SU-DHL-6 (cell line): Measurements from ENCODE around the gene ACAN.

Experiments
- H2AFZ ChIP-seq: fragments of 200-600 bp; sonication (generic); 2 replicates; pipeline ENCODE4 v1.6.1; 2014; ENCODE audit warnings: low read depth, mild to moderate bottlenecking, moderate library complexity, mixed read lengths, antibody characterized with exemption, low read length; ENCODE audit not compliant: severe bottlenecking
- H3F3A ChIP-seq: fragments of 200-600 bp; shearing (Covaris generic); 2 replicates; pipeline ENCODE4 v1.6.0; 2016; ENCODE audit warnings: antibody characterized with exemption, mild to moderate bottlenecking; ENCODE audit not compliant: insufficient read depth
- H3K27ac ChIP-seq: fragments of 200-600 bp; sonication (generic); 2 replicates; pipeline ENCODE4 v1.5.1; 2016; ENCODE audit warnings: low read depth, mild to moderate bottlenecking, low read length, moderate library complexity, mixed read lengths
- H3K27me3 ChIP-seq: fragments of 200-600 bp; sonication (generic), shearing (Covaris generic); 2 replicates; pipeline ENCODE4 v1.6.0; 2014; ENCODE audit warnings: mild to moderate bottlenecking, low read length
- H3K36me3 ChIP-seq: fragments of 200-600 bp; sonication (generic); 2 replicates; pipeline ENCODE4 v1.6.1; 2014; ENCODE audit warnings: mild to moderate bottlenecking, low read length, mixed read lengths
- H3K4me2 ChIP-seq: fragments of 300-600, 200-600 bp; shearing (Covaris generic), sonication (generic); 2 replicates; pipeline ENCODE4 v1.6.0; 2014; ENCODE audit warnings: low read length, low read depth, mild to moderate bottlenecking; ENCODE audit not compliant: poor library complexity, severe bottlenecking
- H3K4me3 ChIP-seq: fragments of 200-600 bp; sonication (generic); 2 replicates; pipeline ENCODE4 v1.5.1; 2014; ENCODE audit warnings: antibody characterized with exemption, low read length, mild to moderate bottlenecking, mixed read lengths; ENCODE audit not compliant: insufficient read depth, poor library complexity, severe bottlenecking
- H3K79me2 ChIP-seq: fragments of 200-600 bp; sonication (generic); 2 replicates; pipeline ENCODE4 v1.6.1; 2014; ENCODE audit warnings: mild to moderate bottlenecking, low read length, moderate library complexity; ENCODE audit not compliant: insufficient read depth
- H3K9ac ChIP-seq: fragments of 200-600 bp; sonication (generic); 2 replicates; pipeline ENCODE4 v1.7.0; 2014; ENCODE audit warnings: mild to moderate bottlenecking, low read length
- H3K9me2 ChIP-seq: fragments of 200-600 bp; sonication (generic); replicated peaks from 2 replicates; pipeline ENCODE4 v1.6.1; 2014; ENCODE audit warnings: low read length; ENCODE audit not compliant: insufficient read depth
- H3K9me3 ChIP-seq: fragments of 200-600 bp; sonication (generic); 2 replicates; pipeline ENCODE4 v1.6.1; 2014; ENCODE audit warnings: low read length, mixed read lengths; ENCODE audit not compliant: insufficient read depth
- H4K20me1 ChIP-seq: fragments of 200-600 bp; sonication (generic); 2 replicates; pipeline ENCODE4 v1.6.1; 2014; ENCODE audit warnings: low read depth, mild to moderate bottlenecking, antibody characterized with exemption, low read length, moderate library complexity, mixed read lengths
- CTCF ChIP-seq: fragments of 200-600 bp; sonication (generic); IDR thresholded peaks from one replicate; pipeline ENCODE4 v1.5.1; 2017; ENCODE audit warnings: antibody characterized with exemption, mild to moderate bottlenecking, low read length, moderate library complexity; ENCODE audit not compliant: insufficient read depth, poor library complexity, severe bottlenecking
- EZH2phosphoT487 ChIP-seq: fragments of 200-600 bp; sonication (generic), shearing (Covaris generic); conservative IDR thresholded peaks from 2 replicates; pipeline ENCODE4 v1.6.1; 2018; ENCODE audit warnings: mild to moderate bottlenecking, antibody characterized with exemption, low read length, moderate library complexity, mixed read lengths

Gene ACAN

DNA sequence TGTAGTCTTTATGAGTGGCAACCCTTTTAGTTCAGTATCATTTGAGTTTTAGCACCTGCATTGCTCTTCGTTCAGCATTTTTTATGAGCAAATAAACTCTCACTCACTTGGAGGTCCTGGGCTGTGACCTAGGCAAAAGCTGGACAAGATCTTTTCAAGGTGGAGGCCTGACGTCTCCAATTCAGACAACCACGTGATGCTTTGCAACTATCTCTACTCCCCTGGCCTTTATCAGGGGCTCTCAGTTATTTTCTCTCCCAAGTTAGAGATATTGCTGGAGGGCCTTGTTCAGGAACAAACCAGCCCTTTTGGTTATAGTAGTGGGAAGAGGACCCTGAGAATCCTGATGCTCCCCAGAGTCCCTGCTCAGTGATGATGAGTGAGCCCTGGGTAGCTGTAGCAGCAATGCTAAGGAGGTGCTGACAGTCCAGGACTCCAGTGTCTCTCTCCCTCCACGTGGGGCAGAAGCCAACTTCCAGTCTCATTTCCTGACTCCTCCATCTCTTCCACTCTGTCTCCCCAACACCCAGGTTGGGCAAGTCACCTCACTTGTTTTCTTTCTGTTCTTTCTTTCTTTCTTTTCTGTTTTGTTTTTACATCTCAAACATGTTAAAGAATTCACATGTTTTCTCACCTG, 61.7 kb downstream of the ACAN start:
- Histone ChIP-seq H3F3A (no peaks in the 10 kb centered on the region), H2AFZ (no peak overlapping the region), H3K9me3 (no peaks in the 10 kb centered on the region), H3K79me2 (no peaks in the 10 kb centered on the region), H3K27me3 (no peaks in the 10 kb centered on the region), H3K9ac (no peak overlapping the region), H4K20me1 (no peaks in the 10 kb centered on the region), H3K4me3 (no peak overlapping the region), H3K4me2 (no peak overlapping the region), H3K27ac (no peak overlapping the region), H3K36me3 (no peaks in the 10 kb centered on the region), H3K9me2 (no peaks in the 10 kb centered on the region)
- TF ChIP-seq EZH2phosphoT487 (no peak), CTCF (no peak)

DNA sequence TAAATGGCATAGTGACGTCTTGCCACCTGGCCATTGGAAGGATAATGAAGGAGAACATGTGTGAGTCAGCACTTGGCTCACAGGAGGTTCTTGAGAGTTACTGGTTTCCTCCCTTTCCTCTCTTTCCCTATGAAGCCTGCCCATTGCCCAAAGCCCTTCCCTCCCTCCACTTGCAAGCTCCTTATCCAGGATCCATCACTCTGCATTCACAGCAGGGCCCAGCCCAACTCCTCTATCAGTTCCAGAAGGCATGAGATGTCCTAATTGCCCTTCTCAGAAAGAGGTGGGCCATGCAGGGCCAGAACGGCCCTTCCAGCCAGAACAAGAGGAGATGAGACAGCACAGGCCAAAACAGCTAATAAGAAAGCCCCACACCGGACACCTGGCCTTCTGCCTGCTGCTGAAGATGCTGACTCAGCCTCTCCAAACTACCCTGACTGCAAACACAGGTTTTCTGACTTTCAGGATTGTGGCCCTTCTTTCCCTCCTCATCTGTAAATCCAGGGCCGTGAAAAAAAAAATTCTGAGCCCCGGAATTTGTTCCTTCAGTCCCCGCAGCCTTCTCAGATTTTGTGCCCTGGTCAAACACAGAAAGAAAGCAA, 62.4 kb downstream of the ACAN start:
- no peaks in the 10 kb centered on the region for H4K20me1 ChIP-seq
- no peak overlapping the region for H3K4me3 ChIP-seq
- H3F3A ChIP-seq = no peaks in the 10 kb centered on the region
- no peak overlapping the region for H2AFZ ChIP-seq
- no peak overlapping the region for H3K27ac ChIP-seq
- no peaks in the 10 kb centered on the region for H3K27me3 ChIP-seq
- no peaks in the 10 kb centered on the region for H3K79me2 ChIP-seq
- no peaks in the 10 kb centered on the region for H3K9me2 ChIP-seq
- no peak overlapping the region for H3K4me2 ChIP-seq
- TF ChIP-seq EZH2phosphoT487 = no peak
- TF ChIP-seq CTCF = no peak
- no peak overlapping the region for H3K9ac ChIP-seq
- H3K9me3 ChIP-seq = no peaks in the 10 kb centered on the region
- H3K36me3 ChIP-seq = no peaks in the 10 kb centered on the region

GRCh38 chr15:88866295-88866881, 63.2 kb downstream of the ACAN start:
- no peaks in the 10 kb centered on the region for H3K9me2 ChIP-seq
- no peaks in the 10 kb centered on the region for H3K36me3 ChIP-seq
- no peak overlapping the region for H3K4me3 ChIP-seq
- no peaks in the 10 kb centered on the region for H3K79me2 ChIP-seq
- H3K9me3 ChIP-seq = no peaks in the 10 kb centered on the region
- H3K27ac ChIP-seq = no peak overlapping the region
- no peaks in the 10 kb centered on the region for H3K27me3 ChIP-seq
- H2AFZ ChIP-seq = no peak overlapping the region
- TF ChIP-seq CTCF (no peak), EZH2phosphoT487 (no peak)
- no peaks in the 10 kb centered on the region for H4K20me1 ChIP-seq
- no peaks in the 10 kb centered on the region for H3F3A ChIP-seq
- no peak overlapping the region for H3K9ac ChIP-seq
- no peak overlapping the region for H3K4me2 ChIP-seq
